GM21528 (cell line): ENCODE data around the gene DOCK1.
"Not testable (repeated sequence)": the region's sequence is repeated elsewhere in the genome, so short reads cannot be mapped to it uniquely, and the experiment has no call there.

Experiments
- ATAC-seq: cut with Tn5 transposase; IDR thresholded peaks from one replicate; pipeline ENCODE4 v1.9.1; 2021; ENCODE audit warnings: mild to moderate bottlenecking, moderate library complexity; ENCODE audit not compliant: unreplicated experiment, low FRiP score

The DOCK1 gene

DNA sequence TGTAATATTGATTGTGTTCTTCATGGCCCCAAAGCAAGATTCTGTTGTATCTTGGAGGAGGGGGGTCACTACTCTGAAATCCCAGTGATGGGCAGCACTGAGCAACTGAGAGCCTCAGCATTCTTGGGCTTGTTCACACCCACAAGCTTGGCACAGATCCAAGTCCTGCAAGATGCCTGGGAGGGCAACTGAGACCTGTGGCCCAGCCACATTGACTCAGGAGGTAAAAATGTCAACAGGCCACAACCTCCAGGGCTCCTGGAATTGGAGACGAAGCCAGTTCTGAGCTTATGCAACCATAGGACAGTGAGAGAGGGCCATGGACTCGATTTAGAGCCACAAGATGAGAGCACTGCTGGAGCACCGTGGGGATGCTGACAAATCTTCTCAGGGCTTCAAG lies 3.1 kb upstream of the DOCK1 start:
- ATAC-seq = no peak

DNA sequence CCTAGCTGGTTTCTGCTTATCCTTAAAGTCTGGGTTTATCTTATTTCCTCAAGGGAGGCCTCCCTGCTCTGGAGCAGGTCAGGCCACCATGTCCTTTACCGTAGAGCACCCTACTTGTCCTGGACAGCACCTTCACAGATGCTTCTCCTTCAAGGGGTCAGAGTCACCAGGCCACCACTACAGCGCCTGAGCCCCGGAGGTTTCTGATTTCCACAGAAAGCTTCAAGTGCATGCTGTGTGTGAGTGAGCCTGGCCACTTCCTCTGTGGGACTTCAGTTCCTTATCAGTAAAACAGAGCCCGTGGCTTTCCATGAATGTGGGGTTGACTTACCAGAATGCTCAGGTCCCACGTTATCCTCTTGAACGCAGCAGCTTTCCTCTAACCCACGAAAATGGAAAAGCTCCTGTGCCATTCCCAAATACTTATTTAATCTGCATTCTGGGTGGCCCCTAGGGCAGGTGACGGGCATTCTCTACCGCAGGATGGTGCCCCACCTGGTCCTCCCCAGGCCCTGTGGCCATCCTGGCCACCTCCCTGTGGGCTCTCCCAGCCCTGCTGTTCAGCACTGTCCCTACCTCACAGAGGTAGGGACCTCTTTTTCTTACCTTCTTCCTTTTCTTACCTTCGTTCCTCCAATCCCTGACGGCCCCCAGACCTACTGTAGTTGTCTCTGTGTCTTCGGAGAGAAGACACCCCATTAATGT lies 1.4 kb upstream of the DOCK1 start:
- no peak for ATAC-seq

GRCh38 chr10:126904516-126904817 lies 761 bp upstream of the DOCK1 start:
- no peak for ATAC-seq

DNA sequence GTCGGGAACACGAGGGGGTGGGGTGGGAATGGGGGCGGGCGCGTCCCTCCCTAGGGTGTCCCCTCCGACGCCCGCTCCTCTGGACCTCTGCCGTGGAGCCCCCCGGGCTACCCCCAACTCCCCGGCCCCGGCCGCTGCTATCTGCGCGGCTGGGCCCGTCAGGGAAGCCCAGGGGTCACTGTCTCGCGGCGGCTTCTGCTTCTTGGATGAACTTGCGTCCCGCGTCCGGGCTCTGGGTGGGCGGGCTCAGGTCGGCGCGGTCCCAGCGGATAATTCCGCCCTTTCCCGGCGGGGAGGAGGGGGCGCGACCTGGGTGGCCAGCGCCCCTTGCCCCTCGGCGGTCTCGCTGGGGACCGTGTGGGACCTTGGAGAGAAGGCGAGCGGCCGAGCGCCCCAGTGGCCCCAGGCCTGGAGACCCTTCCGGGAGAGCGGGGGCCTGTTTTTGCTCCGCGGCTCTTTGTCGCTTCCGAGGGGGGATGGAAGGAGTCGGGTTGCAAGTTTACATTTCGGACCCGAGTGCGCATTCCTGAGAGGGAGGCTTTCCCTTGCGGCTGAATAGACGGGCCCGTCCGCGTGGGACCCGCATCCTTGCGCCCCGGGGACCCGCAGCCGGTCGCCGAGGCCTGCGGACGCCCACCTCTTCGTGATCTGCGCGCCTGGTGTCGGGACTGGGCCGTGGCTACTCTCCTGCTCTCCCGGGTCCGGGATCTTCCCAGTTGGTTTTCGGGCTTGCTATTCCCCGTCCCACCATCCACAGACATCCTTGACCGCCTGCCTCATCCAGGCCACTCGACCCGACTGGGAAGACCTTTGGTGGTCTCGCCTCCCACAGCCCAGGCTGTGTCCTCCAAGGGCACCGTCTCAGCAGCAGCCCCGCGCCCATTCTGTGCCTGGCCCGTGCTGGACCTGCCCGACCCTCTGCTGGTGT lies 812 bp downstream of the DOCK1 start:
- no peak for ATAC-seq

GRCh38 chr10:126906704-126907422 lies 1.6 kb downstream of the DOCK1 start:
- ATAC-seq = no peak

- no peak for ATAC-seq
Measured at GRCh38 chr10:126907423-126907970, 2.3 kb downstream of the DOCK1 start.

DNA sequence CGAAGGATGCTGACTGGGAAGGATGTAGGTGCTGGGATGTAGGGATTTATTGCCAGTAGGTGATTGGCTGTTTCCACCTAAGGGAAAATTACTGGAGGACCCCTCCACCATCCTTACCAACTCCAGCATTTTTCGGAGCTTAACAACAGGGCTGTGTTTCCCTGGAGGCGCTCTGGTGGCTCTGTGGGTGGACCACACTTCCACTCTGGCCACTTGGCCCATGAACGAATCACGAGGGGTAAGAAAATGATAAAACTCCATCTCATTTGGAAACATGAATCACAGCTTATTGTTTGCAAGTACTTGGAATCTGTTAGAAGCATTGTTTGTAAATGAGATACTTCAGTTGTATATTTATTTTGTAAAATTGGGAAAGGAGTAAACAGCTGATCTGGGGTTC lies 3.0 kb downstream of the DOCK1 start:
- no peak for ATAC-seq

DNA sequence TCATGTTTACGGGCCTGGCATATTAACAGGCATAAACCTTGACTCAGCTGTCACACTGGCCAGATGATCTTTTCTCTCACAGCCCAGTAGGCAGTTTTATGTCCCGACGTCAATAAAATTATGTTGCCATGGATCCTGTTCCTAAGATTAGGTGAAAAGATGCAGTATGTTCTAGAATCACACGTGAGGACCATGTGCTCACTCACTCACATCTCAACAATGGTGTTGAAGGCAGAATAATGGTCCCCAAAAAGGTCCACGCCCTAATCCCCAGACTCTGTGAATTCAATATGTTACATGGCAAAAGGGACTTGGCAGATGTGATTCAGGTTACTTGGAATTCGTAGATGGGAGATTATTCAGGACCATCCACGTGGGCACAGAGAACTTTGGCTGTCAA lies 3.5 kb downstream of the DOCK1 start:
- ATAC-seq = no peak

- no peak for ATAC-seq
Measured at GRCh38 chr10:126909147-126909546, 3.9 kb downstream of the DOCK1 start.

GRCh38 chr10:126910196-126910595 lies 5.0 kb downstream of the DOCK1 start:
- ATAC-seq = no peak

- no peak for ATAC-seq
Measured at GRCh38 chr10:126910798-126911197, 5.6 kb downstream of the DOCK1 start.

GRCh38 chr10:126911301-126911700 lies 6.1 kb downstream of the DOCK1 start:
- no peak for ATAC-seq

GRCh38 chr10:126913316-126913715 lies 8.1 kb downstream of the DOCK1 start:
- no peak for ATAC-seq

GRCh38 chr10:126914561-126914960 lies 9.3 kb downstream of the DOCK1 start:
- ATAC-seq = no peak

GRCh38 chr10:126916952-126917351 lies 11.7 kb downstream of the DOCK1 start:
- not testable (repeated sequence) for ATAC-seq

DNA sequence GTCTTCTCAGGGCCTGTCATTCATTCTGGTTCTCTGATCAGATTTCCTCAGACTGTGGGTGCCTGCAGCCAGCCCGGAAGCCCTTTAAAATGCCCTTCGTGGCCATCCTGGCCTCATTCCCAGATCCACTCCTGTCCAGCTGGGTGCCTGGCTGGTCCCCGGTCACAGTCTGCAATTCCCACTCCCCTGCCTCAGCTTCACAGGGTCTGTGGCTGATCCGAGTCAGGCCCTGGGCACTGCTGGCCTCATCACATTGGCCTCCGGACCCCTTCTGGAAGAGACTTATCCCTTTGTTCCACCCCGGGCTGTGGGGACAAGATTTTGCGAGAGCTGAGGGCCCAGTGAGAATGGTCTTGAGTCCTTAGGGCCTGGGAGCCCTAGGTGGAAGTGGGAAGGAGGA lies 12.1 kb downstream of the DOCK1 start:
- no peak for ATAC-seq

- ATAC-seq = no peak
Measured at GRCh38 chr10:126917975-126918908, 13.0 kb downstream of the DOCK1 start.

DNA sequence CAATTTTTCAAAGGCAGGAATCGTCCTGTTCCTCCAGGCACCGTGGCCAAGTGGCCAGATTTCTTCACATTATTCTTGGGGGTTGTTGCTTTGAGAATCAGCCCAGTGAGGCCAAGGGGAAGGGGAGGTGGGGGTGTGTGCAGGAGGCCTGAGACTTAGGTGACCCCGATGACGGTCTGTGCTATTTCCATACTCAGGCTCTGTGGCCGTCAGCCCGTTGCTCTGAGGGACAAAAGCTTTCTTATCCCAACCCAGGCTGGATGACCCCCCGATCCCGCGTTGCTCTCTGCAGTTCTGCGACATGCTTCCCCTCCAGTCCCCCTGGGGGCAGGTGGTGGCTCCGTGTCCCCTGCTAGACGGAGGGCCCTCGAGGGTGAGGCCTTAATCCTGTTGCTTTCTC lies 14.2 kb downstream of the DOCK1 start:
- no peak for ATAC-seq

DNA sequence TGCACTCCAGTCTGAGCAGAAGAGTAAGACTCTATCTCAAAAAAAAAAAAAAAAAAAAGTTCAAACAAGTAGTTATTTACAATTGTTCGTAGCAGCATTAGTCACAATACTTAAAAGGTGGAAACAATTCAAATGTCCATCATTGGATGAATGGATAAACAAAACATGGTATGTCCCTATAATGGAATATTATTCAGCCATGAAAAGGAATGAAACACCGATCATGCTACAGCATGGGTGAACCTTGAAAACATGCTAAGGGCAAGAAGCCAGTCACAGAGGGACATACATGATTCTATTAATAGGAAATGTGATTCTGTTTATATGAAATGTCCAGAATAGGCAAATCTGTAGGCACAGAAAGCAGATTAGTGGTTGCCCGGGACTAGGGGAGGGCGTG lies 15.9 kb downstream of the DOCK1 start:
- no peak for ATAC-seq

- no peak for ATAC-seq
Measured at GRCh38 chr10:126921974-126922525, 16.8 kb downstream of the DOCK1 start.
